NCI-H146 treated with DMSO at 0.1 percent for 48 hours (cell line): ENCODE data around the gene ZNF708.
"Not testable (repeated sequence)": the region's sequence is repeated elsewhere in the genome, so short reads cannot be mapped to it uniquely, and the experiment has no call there.

Source experiments
- DNase-seq: peaks from one replicate; lab custom pipeline; 2025; ENCODE audit not compliant: unreplicated experiment; lab: John Stamatoyannopoulos, UW

ZNF708 gene

DNA sequence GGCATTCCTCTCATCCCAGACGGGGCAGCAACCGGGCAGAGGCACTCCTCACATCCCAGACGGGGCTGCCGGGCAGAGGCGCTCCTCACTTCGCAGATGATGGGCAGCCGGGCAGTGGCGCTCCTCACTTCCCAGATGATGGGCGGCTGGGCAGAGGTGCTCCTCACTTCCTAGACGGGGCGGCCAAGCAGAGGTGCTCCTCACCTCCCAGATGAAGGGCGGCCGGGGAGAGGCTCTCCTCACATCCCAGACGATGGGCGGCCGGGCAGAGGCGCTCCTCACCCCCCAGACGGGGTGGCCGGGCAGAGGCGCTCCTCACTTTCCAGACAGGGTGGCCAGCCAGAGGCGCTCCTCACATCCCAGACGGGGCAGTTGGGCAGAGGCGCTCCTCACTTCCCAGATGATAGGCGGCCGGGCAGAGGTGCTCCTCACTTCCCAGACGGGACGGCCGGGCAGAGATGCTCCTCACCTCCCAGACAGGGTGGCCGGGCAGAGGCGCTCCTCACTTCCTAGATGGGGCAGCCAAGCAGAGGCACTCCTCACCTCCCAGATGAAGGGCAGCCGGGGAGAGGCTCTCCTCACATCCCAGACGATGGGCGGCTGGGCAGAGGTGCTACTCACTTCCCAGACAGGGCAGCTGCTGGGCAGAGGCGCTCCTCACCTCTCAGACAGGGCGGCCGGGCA lies 68.9 kb downstream of the ZNF708 start:
- DNase-seq, result no peak

GRCh38 chr19:21259421-21260124 lies 69.6 kb downstream of the ZNF708 start:
- not testable (repeated sequence) for DNase-seq

DNA sequence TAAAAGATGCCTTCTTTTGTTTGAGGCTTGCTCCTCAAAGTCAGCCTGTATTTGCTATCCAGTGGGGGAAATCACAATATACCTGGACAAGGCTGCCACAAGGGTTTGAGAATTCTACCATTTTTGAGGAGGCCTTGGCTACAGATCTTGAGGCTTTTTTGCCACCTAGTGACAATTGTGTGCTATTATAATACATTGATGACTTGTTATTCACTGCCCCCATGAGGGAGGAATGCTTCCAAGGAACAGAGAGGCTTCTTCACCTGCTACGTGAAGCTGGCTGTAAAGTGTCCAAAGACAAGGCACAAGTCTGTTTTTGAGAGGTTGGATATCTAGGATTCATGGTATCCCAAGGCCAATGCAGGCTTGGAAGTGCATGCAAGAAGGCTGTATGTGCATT lies 72.5 kb downstream of the ZNF708 start:
- DNase-seq, result no peak
